Measurements from ENCODE around the gene CAPNS1. TPM values are rescaled to one million over a fixed set of nuclear protein-coding genes. Genes with fewer than 3 reads are reported as not detected.

Gene CAPNS1
- total and polyA plus RNA-seq, 2 of the 13 experiments (the other 11 are each of a cell fraction or from before 2014, with no cell fraction given), result 322 to 526 TPM

GRCh38 chr19:36120092-36120983, 19.5 kb upstream of the CAPNS1 start (continued):
- TF ChIP-seq, protein P1, sequence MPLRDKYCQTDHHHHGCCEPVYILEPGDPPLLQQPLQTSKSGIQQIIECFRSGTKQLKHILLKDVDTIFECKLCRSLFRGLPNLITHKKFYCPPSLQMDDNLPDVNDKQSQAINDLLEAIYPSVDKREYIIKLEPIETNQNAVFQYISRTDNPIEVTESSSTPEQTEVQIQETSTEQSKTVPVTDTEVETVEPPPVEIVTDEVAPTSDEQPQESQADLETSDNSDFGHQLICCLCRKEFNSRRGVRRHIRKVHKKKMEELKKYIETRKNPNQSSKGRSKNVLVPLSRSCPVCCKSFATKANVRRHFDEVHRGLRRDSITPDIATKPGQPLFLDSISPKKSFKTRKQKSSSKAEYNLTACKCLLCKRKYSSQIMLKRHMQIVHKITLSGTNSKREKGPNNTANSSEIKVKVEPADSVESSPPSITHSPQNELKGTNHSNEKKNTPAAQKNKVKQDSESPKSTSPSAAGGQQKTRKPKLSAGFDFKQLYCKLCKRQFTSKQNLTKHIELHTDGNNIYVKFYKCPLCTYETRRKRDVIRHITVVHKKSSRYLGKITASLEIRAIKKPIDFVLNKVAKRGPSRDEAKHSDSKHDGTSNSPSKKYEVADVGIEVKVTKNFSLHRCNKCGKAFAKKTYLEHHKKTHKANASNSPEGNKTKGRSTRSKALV (CRISPR knock-in tag; IDR thresholded peaks at IDR 0.05), result 0 out of 2 replicates have a peak, but pooled peaks have one; percentile 49
- TF ChIP-seq HNF4A (CRISPR knock-in tag; IDR thresholded peaks at IDR 0.05) (peak; percentile 88), ZFP91 (CRISPR knock-in tag; IDR thresholded peaks at IDR 0.05; ENCODE audit: borderline replicate concordance) (peak; percentile 68; the same call in 1 of the 2 replicates), ATF4 (CRISPR knock-in tag; IDR thresholded peaks at IDR 0.05) (peak in 1 of 2 experiments; percentile 67; a peak in 2 of 4 replicates), E2F2 (CRISPR knock-in tag; IDR thresholded peaks at IDR 0.05; ENCODE audit: borderline replicate concordance) (no peak), ZBED4 (CRISPR knock-in tag; IDR thresholded peaks at IDR 0.05; ENCODE audit: borderline replicate concordance) (peak; percentile 80; the same call in 1 of the 2 replicates), FOXA3 (CRISPR knock-in tag; IDR thresholded peaks at IDR 0.05) (peak; percentile 97), ZNF670 (CRISPR knock-in tag; IDR thresholded peaks at IDR 0.05; ENCODE audit: borderline replicate concordance) (peak; percentile 60), ZBTB7A (CRISPR knock-in tag; IDR thresholded peaks at IDR 0.05) (peak; percentile 38; the same call in 1 of the 2 replicates), ZFP1 (CRISPR knock-in tag; IDR thresholded peaks at IDR 0.05) (0 out of 2 replicates have a peak, but pooled peaks have one; percentile 44), SP140L (CRISPR knock-in tag; IDR thresholded peaks at IDR 0.05; ENCODE audit: borderline replicate concordance) (no peak), ZNF878 (CRISPR knock-in tag; IDR thresholded peaks at IDR 0.05) (0 out of 2 replicates have a peak, but pooled peaks have one; percentile 65)
- TF ChIP-seq, protein P2, sequence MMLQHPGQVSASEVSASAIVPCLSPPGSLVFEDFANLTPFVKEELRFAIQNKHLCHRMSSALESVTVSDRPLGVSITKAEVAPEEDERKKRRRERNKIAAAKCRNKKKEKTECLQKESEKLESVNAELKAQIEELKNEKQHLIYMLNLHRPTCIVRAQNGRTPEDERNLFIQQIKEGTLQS (CRISPR knock-in tag; IDR thresholded peaks at IDR 0.05), result 0 out of 2 replicates have a peak, but pooled peaks have one; percentile 17
- TF ChIP-seq, protein P3, sequence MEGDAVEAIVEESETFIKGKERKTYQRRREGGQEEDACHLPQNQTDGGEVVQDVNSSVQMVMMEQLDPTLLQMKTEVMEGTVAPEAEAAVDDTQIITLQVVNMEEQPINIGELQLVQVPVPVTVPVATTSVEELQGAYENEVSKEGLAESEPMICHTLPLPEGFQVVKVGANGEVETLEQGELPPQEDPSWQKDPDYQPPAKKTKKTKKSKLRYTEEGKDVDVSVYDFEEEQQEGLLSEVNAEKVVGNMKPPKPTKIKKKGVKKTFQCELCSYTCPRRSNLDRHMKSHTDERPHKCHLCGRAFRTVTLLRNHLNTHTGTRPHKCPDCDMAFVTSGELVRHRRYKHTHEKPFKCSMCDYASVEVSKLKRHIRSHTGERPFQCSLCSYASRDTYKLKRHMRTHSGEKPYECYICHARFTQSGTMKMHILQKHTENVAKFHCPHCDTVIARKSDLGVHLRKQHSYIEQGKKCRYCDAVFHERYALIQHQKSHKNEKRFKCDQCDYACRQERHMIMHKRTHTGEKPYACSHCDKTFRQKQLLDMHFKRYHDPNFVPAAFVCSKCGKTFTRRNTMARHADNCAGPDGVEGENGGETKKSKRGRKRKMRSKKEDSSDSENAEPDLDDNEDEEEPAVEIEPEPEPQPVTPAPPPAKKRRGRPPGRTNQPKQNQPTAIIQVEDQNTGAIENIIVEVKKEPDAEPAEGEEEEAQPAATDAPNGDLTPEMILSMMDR (CRISPR knock-in tag; IDR thresholded peaks at IDR 0.05), result peak; percentile 24

Measured in HepG2 (cell line).